HG02885 (cell line): ENCODE measurements around the gene SUPT20HL1.
A peak's percentile ranks its signal among the peaks of the same experiment; 100 is the strongest.

ENCODE experiments used
- ATAC-seq: cut with Tn5 transposase; IDR thresholded peaks from one replicate; pipeline ENCODE4 v1.9.1; 2021; ENCODE audit warnings: mild to moderate bottlenecking; ENCODE audit not compliant: unreplicated experiment, poor library complexity

Gene SUPT20HL1

GRCh38 chrX:24392709-24393108 lies 32.3 kb downstream of the SUPT20HL1 start:
- ATAC-seq: no peak

DNA sequence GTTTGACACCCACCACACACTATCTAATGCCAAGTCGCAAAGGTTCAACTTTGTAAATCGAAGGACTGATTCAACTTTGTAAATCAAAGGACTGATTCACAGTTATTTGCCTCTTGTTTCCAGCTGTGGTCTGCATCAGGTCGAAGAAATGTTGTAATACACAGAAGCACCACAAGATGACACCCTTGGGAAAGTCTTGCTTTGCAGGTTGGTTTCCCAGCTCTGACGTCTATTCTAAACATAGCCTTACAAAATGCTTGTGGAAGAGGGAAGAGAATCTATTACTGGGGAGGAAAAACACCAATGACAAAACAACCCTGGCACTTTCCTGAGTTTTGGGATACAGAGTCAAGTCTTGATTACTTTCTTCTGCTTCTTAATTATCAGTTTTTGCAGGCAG lies 35.3 kb downstream of the SUPT20HL1 start:
- ATAC-seq: peak; percentile 78

DNA sequence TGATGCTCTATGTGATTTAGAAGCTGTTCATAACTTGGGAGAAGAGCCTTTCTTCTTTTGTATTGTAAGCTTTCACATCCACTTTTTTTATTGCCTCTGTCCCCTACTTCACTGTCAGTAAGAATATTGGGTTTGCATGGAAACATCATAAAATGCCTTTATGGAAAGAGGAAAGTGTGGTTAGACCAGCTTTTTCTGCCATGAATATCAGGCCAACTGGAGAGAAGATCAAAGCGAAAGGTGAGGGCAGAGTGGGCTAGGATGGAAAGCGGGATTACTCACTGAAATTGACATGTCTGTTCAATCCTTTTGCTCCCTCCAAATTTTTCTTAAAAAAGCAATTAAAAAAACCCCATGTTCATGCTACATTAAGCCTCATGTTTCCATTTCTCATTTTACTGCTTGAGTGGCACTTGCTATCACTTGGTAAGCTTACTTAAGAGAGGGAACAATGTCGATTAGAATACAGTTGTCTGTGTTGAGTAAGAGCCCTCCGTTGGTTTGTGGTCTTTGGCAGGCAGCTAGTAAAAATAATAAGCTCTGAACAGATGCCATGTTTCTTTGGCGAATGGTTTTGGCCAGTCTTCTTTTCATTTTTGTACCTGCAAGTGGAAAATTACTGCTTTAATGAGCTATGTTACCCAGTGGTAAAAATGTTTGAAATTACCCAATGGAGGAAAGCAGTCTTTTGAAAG lies 35.9 kb downstream of the SUPT20HL1 start:
- ATAC-seq: no peak

DNA sequence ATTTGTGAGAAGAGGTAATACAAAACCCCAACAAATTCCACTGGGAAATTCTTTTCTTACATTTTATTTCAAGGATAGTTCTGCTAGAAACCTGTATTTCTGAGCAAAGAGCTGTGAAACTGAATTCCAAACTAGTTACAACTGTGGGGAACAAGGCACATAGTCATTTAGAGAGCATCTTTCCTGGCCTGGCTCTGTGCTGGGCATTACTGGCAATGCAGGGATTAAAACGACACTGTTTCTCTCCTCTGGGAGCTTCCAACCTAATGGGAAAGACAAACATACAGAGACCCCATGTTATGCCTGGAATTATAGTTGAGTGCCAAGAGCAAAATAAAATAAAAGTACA lies 36.5 kb downstream of the SUPT20HL1 start:
- no peak for ATAC-seq

- no peak for ATAC-seq
Measured at GRCh38 chrX:24398766-24399165, 38.3 kb downstream of the SUPT20HL1 start.

- no peak for ATAC-seq
Measured at GRCh38 chrX:24399550-24399949, 39.1 kb downstream of the SUPT20HL1 start.

- ATAC-seq: no peak
Measured at GRCh38 chrX:24405959-24406358, 45.5 kb downstream of the SUPT20HL1 start.
